HG02798 (cell line): Measurements from ENCODE around the gene TMEM60.
"Not testable (repeated sequence)": the region's sequence is repeated elsewhere in the genome, so short reads cannot be mapped to it uniquely, and the experiment has no call there.

ENCODE experiments used
- ATAC-seq: cut with Tn5 transposase; IDR thresholded peaks from one replicate; pipeline ENCODE4 v1.9.1; 2021; ENCODE audit warnings: mild to moderate bottlenecking; ENCODE audit not compliant: unreplicated experiment, poor library complexity

The TMEM60 gene

GRCh38 chr7:77798394-77799077 is at the start of gene TMEM60, which contains the start of gene PHTF2:
Gene TMEM60 (minus strand): TSS chr7:77798434. CDS start chr7:77794373, 4,061 bp downstream.
Gene PHTF2 (plus strand): TSS chr7:77798773.
- ATAC-seq: peak; percentile 91

- no peak for ATAC-seq
Measured at GRCh38 chr7:77846317-77847092, 48.3 kb upstream of the TMEM60 start.

GRCh38 chr7:77843194-77843593 is 45.0 kb upstream of the TMEM60 start:
- no peak for ATAC-seq

- no peak for ATAC-seq
Measured at GRCh38 chr7:77839919-77840318, 41.7 kb upstream of the TMEM60 start.

- no peak for ATAC-seq
Measured at GRCh38 chr7:77838929-77839491, 40.8 kb upstream of the TMEM60 start.

- no peak for ATAC-seq
Measured at GRCh38 chr7:77837966-77838365, 39.7 kb upstream of the TMEM60 start.

- ATAC-seq: no peak
Measured at GRCh38 chr7:77837275-77837674, 39.0 kb upstream of the TMEM60 start.

- not testable (repeated sequence) for ATAC-seq
Measured at GRCh38 chr7:77836425-77836824, 38.2 kb upstream of the TMEM60 start.

- ATAC-seq: no peak
Measured at GRCh38 chr7:77833136-77833535, 34.9 kb upstream of the TMEM60 start.

GRCh38 chr7:77831953-77832352 is 33.7 kb upstream of the TMEM60 start:
- no peak for ATAC-seq

GRCh38 chr7:77831481-77831880 is 33.2 kb upstream of the TMEM60 start:
- no peak for ATAC-seq

GRCh38 chr7:77830649-77831355 is 32.6 kb upstream of the TMEM60 start:
- no peak for ATAC-seq

- ATAC-seq: no peak
Measured at GRCh38 chr7:77827999-77828398, 29.8 kb upstream of the TMEM60 start.

GRCh38 chr7:77826300-77826699 is 28.1 kb upstream of the TMEM60 start:
- ATAC-seq: no peak

- ATAC-seq: no peak
Measured at GRCh38 chr7:77825131-77825530, 26.9 kb upstream of the TMEM60 start.

- no peak for ATAC-seq
Measured at GRCh38 chr7:77824636-77825035, 26.4 kb upstream of the TMEM60 start.

- ATAC-seq: peak; percentile 32
Measured at GRCh38 chr7:77823787-77824186, 25.6 kb upstream of the TMEM60 start.

GRCh38 chr7:77822269-77822668 is 24.0 kb upstream of the TMEM60 start:
- ATAC-seq: no peak

- no peak for ATAC-seq
Measured at GRCh38 chr7:77820967-77821366, 22.7 kb upstream of the TMEM60 start.

- no peak for ATAC-seq
Measured at GRCh38 chr7:77819021-77819420, 20.8 kb upstream of the TMEM60 start.

- no peak for ATAC-seq
Measured at GRCh38 chr7:77813180-77813579, 14.9 kb upstream of the TMEM60 start.
